ENCODE results near the gene DARS1. TPM values are rescaled to one million over a fixed set of nuclear protein-coding genes. Genes with fewer than 3 reads are reported as not detected.

Gene DARS1
- total and polyA plus RNA-seq, 2 of the 13 experiments (the other 11 are each of a cell fraction or from before 2014, with no cell fraction given): 149 to 230 TPM

DNA sequence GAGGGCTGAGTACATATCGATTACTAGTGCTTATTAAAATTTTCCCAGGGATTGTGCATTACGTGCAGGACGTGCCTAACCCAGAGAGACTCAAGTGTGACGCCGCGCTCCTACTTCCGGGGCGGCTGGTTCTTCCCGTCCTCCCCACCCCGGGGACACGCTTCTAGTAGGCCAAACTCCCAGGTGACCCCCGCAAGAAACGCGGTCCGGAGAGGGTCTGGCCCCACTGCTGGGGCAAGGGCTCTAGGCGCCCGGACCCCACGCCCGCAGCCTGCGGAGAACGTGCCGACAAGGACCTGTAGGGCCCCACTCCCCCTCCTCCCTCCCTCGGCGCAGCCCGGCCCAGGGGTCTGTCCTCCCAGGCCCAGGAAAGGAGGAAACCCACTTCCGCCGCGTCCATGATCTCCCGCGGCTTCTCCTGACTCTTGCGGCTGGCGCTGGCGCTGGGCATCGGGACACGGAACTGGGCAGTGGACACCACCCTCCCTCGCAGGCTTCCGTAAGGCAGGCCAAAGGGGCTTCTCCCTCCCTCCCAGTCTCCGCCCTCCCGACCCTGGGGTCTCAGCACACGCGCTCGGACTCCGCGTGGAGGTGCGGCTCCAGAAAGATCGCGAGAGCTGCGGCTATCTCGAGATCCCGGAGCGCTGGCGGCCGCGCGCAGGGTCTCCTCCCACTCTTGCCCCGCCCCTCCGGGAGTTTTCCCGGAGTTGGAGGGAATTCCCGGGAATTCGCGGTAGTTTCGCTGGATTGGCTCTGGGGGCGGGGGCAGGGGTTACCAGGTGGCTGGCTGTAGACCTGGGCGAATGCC is at the start of gene DARS1 (continued):
- 0 out of 2 replicates have a peak, but pooled peaks have one; percentile 21 for TF ChIP-seq ZHX2 (IDR thresholded peaks at IDR 0.05; ENCODE audit: low read depth)
- peak; percentile 88; the same call in 1 of the 2 replicates for TF ChIP-seq ZHX2 (CRISPR knock-in tag; IDR thresholded peaks at IDR 0.05; ENCODE audit: borderline replicate concordance)
- peak; percentile 68 to 76 for TF ChIP-seq NR2F1 (CRISPR knock-in tag; IDR thresholded peaks at IDR 0.05)
- peak; percentile 66; the same call in 1 of the 2 replicates for TF ChIP-seq ISL2 (CRISPR knock-in tag; IDR thresholded peaks at IDR 0.05)
- no peak; the same call in 1 of the 2 replicates for TF ChIP-seq CENPBD1 (CRISPR knock-in tag; IDR thresholded peaks at IDR 0.05; ENCODE audit: borderline replicate concordance, low read depth)
- TF ChIP-seq JUNB (CRISPR knock-in tag; IDR thresholded peaks at IDR 0.05; ENCODE audit: borderline replicate concordance): peak; percentile 32; the same call in 1 of the 2 replicates
- peak; percentile 66; the same call in 1 of the 2 replicates for TF ChIP-seq KDM5A (IDR thresholded peaks at IDR 0.05; ENCODE audit: borderline replicate concordance, low read length)
- TF ChIP-seq, protein P1, sequence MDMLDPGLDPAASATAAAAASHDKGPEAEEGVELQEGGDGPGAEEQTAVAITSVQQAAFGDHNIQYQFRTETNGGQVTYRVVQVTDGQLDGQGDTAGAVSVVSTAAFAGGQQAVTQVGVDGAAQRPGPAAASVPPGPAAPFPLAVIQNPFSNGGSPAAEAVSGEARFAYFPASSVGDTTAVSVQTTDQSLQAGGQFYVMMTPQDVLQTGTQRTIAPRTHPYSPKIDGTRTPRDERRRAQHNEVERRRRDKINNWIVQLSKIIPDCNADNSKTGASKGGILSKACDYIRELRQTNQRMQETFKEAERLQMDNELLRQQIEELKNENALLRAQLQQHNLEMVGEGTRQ (IDR thresholded peaks at IDR 0.05; ENCODE audit: low read depth, low read length): no peak
- TF ChIP-seq, protein P1 (CRISPR knock-in tag; IDR thresholded peaks at IDR 0.05; ENCODE audit: borderline replicate concordance): no peak; the same call in none of the 2 replicates
- TF ChIP-seq ZNF138 (CRISPR knock-in tag; IDR thresholded peaks at IDR 0.05; ENCODE audit: low read depth): no peak
- peak; percentile 48; the same call in 1 of the 2 replicates for TF ChIP-seq CBX5 (CRISPR knock-in tag; IDR thresholded peaks at IDR 0.05; ENCODE audit: borderline replicate concordance)
- TF ChIP-seq ZBTB10 (CRISPR knock-in tag; IDR thresholded peaks at IDR 0.05; ENCODE audit: borderline replicate concordance): peak; percentile 76; the same call in 1 of the 2 replicates
- no peak for TF ChIP-seq MAFK (conservative IDR thresholded peaks at IDR 0.05 in 1 of 2, IDR thresholded peaks at IDR 0.05 in 1 of 2; ENCODE audit: low read length in 2 of 2)
- peak; percentile 60 for TF ChIP-seq TAF15 (IDR thresholded peaks at IDR 0.05; ENCODE audit: low read depth, low read length, poor library complexity, severe bottlenecking)
- peak; percentile 99 for TF ChIP-seq SMAD1 (CRISPR knock-in tag; IDR thresholded peaks at IDR 0.05; ENCODE audit: borderline replicate concordance, low read depth)
